Choroid plexus epithelial cell (primary cell): ENCODE data around the gene NWD2.

Source experiments
- DNase-seq: peaks from one replicate; pipeline ENCODE4 v3.0.0-alpha.2; 2010; ENCODE audit warnings: low read depth
- H3K4me3 ChIP-seq: 2 replicates; pipeline ENCODE4 v1.5.1; 2011; ENCODE audit warnings: low read depth, mild to moderate bottlenecking, control low read depth, low read length, moderate library complexity
- CTCF ChIP-seq: conservative IDR thresholded peaks from 2 replicates; pipeline ENCODE4 v1.5.1; 2011; ENCODE audit warnings: low read depth, mild to moderate bottlenecking, control low read depth, inconsistent platforms, low read length, moderate library complexity

Gene NWD2

GRCh38 chr4:37453281-37453998 lies 208.9 kb downstream of the NWD2 start:
- DNase-seq = peak; percentile 15
- no peak for TF ChIP-seq CTCF

GRCh38 chr4:37453999-37454800 lies 209.7 kb downstream of the NWD2 start:
- no peak for TF ChIP-seq CTCF
- no peak for DNase-seq
- no peak overlapping the region for H3K4me3 ChIP-seq

More at GRCh38 chr4:37453281-37453998, 208.9 kb downstream of the NWD2 start:
- peak overlapping the region; percentile 53 for H3K4me3 ChIP-seq

- DNase-seq = no peak
- H3K4me3 ChIP-seq = no peak overlapping the region
- TF ChIP-seq CTCF = no peak
Measured at GRCh38 chr4:37455301-37456131, 211.0 kb downstream of the NWD2 start.

- H3K4me3 ChIP-seq = no peak overlapping the region
- DNase-seq = no peak
- no peak for TF ChIP-seq CTCF
Measured at GRCh38 chr4:37461801-37462200, 217.3 kb downstream of the NWD2 start.

GRCh38 chr4:37463033-37463856 lies 218.7 kb downstream of the NWD2 start:
- H3K4me3 ChIP-seq = no peak overlapping the region
- no peak for DNase-seq
- TF ChIP-seq CTCF = no peak

GRCh38 chr4:37464373-37465128 lies 220.0 kb downstream of the NWD2 start:
- no peak for DNase-seq
- no peak overlapping the region for H3K4me3 ChIP-seq
- TF ChIP-seq CTCF = no peak
